Mammary microvascular endothelial cell (primary cell): ENCODE results near the gene C1orf232. TPM values are rescaled to one million over a fixed set of nuclear protein-coding genes. Genes with fewer than 3 reads are reported as not detected.

Source experiments
- total RNA-seq: library from RNA; depleted of rRNA; stranded (reverse); fragments of >200 nt; gene quantifications from 2 replicates; pipeline ENCODE4 v1.2.3, GENCODE V29; 2015

The C1orf232 gene
- total RNA-seq: not detected in 2 replicates

GRCh38 chr1:26168410-26169197 is at the start of gene C1orf232:
TSS of gene C1orf232 (minus strand) at chr1:26168963. CDS start at chr1:26168499, 464 bp downstream.

GRCh38 chr1:26190373-26190987 is 21.7 kb upstream of the C1orf232 start, which contains the start of gene CATSPER4:
TSS of gene CATSPER4 (plus strand) at chr1:26190602. CDS start at chr1:26190628, 26 bp downstream.

GRCh38 chr1:26177182-26177684 is 8.5 kb upstream of the C1orf232 start, which contains the start of gene CNKSR1:
TSS of gene CNKSR1 (plus strand) at chr1:26177491. CDS start at chr1:26177548, 57 bp downstream.

GRCh38 chr1:26171084-26172072 is 2.6 kb upstream of the C1orf232 start, which contains the start of gene ZNF593OS:
TSS of gene ZNF593OS (minus strand) at chr1:26171832. CDS start at chr1:26171661, 171 bp downstream.

GRCh38 chr1:26169669-26170471 is 1.1 kb upstream of the C1orf232 start, which contains the start of gene ZNF593:
TSS of gene ZNF593 (plus strand) at chr1:26169908. CDS start at chr1:26169984, 76 bp downstream.

GRCh38 chr1:26158908-26159742 is 9.6 kb downstream of the C1orf232 start, which contains the start of gene FAM110D:
TSS of gene FAM110D (plus strand) at chr1:26159079. CDS start at chr1:26161292, 2,213 bp downstream.

Other genes with a start within 250 kb of the C1orf232 start
- 6.6 and 7.6 TPM in 2 replicates for gene PAFAH2, start 170.9 kb downstream of the C1orf232 start, total RNA-seq
- gene EXTL1, start 147.2 kb downstream of the C1orf232 start, total RNA-seq: not detected in 2 replicates
- 0.15 TPM in 1 of 2 replicates, not detected in the other for gene SLC30A2, start 122.8 kb downstream of the C1orf232 start, total RNA-seq
- not detected in 2 replicates for gene TRIM63, start 101.3 kb downstream of the C1orf232 start, total RNA-seq
- gene PDIK1L, start 57.1 kb downstream of the C1orf232 start, total RNA-seq: 3.6 and 6.1 TPM in 2 replicates
- 3.7 and 4.7 TPM in 2 replicates for gene FAM110D, start 9.9 kb downstream of the C1orf232 start, total RNA-seq
- 41.5 and 57.4 TPM in 2 replicates for gene ZNF593, start 945 bp upstream of the C1orf232 start, total RNA-seq
- 0.33 TPM in 1 of 2 replicates, not detected in the other for gene ZNF593OS, start 2.9 kb upstream of the C1orf232 start, total RNA-seq
- gene CNKSR1, start 8.5 kb upstream of the C1orf232 start, total RNA-seq: not detected in 2 replicates
- not detected in 2 replicates for gene CATSPER4, start 21.6 kb upstream of the C1orf232 start, total RNA-seq
- gene CEP85, start 65.2 kb upstream of the C1orf232 start, total RNA-seq: 9.5 and 13.4 TPM in 2 replicates
- gene SH3BGRL3, start 111.1 kb upstream of the C1orf232 start, total RNA-seq: 232 and 233 TPM in 2 replicates
- 1.9 TPM in 2 replicates for gene UBXN11, start 137.7 kb upstream of the C1orf232 start, total RNA-seq
- gene CD52, start 149.0 kb upstream of the C1orf232 start, total RNA-seq: not detected in 2 replicates
- not detected in 2 replicates for gene CRYBG2, start 185.2 kb upstream of the C1orf232 start, total RNA-seq
- not detected in 2 replicates for gene ZNF683, start 203.8 kb upstream of the C1orf232 start, total RNA-seq
- not detected in 2 replicates for gene LIN28A, start 241.9 kb upstream of the C1orf232 start, total RNA-seq